Left lobe of liver (tissue), 2 donors: ENCODE data around the gene PRKAR1B. TPM values are rescaled to one million over a fixed set of nuclear protein-coding genes. Genes with fewer than 3 reads are reported as not detected.
"Not testable (repeated sequence)": the region's sequence is repeated elsewhere in the genome, so short reads cannot be mapped to it uniquely, and the experiment has no call there.

ENCODE experiments used
- ATAC-seq: fragments of 200-7000 bp; cut with Tn5 transposase; one replicate; pipeline ENCODE4 v1.9.1; 2020; ENCODE audit warnings: mild to moderate bottlenecking, moderate library complexity
- DNase-seq: peaks from one replicate; pipeline ENCODE4 v3.0.0-alpha.2; 2020; ENCODE audit warnings: low spot score
- total RNA-seq: library from RNA; stranded (reverse); gene quantifications from one replicate; pipeline ENCODE4 v1.2.1, GENCODE V29; 2021
- donor health status: DM: no; HTN: no; CAD: no; lungs with moderate emphysema.
- donor health status: DM: no; HTN: yes; CAD: no.

The PRKAR1B gene
- total RNA-seq, 1 donor from 2014 or later, result 7.0 TPM

DNA sequence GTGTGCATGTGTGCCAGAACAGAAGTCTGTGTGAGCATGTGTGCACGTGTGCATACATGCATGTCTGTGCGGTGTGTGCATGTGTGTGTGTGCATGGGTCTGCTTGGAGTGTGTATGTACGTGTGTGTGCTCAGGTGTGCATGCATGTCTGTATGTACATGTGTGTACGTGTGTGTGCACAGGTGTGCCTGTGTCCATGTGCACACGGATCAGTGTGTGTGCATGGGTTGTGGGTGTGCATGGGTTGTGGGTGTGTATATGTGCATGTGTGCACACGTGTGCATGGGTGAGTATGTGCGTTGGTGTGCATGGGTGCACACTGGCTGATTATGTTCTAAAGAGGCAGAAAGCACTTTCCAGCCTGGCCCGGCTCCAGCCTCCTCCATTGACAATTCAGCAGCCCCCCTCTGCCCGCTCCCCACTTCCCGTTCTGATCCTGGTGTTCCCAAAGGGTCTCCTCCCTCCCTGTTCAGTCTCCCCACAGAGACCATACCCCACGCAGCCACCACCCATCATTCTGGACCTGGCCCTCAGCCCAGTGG is 163.4 kb downstream of the PRKAR1B start:
- ATAC-seq (no peak), DNase-seq (no peak)

DNA sequence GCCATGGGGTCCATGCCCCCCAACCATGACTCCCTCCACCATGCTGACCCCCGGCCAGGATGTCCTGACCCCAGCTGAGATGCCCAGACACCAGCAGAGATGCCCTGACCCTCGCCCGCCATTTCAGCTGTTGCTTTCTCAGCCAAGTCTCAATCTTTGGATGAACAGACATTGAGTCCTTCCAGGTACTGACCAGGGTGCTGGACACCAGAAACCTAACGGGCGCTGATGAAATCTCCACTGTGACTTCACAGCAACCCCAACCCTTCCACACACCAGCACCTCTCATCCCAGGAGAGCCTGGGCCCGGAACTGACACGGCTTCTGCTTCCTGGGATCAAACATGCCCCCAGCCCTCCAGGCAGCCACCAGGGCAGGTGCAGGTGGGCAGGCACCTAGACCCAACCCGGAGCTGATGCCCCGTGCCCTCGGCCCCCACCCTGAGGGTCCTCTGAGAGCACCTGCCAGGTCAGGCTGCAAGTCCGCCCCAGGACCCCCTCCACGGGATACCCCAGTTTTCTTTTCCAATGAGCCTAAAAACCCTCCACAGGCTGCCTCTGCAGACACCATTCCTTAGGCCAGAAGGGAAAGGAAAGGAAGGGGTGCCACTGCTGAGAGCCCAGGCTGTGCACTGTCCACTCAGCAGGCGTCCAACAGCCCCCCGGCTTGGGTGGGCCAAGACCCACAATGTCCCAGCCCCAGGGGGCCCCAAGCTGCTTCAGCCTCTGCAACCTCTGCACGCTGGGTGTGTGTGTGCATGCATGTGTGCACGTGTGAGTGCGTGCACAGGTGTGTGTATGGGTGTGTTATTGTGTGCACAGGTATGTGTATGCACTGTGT is 164.1 kb downstream of the PRKAR1B start:
- no peak for DNase-seq
- no peak for ATAC-seq

DNA sequence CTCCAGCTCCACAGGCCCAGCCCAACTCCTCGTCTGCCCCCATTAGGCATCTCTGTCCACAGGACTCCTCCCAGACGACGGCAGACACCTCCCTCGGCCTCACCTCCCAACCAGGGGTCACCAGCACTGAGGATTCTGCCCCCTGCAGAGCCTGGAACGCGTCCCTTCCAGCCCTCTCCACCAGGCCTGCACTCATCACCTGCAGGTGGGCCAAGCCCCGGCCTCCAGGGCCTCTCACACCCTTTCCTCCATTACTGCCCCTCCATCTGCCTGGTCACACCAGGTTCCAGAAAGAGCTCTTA is 164.8 kb downstream of the PRKAR1B start:
- ATAC-seq, result no peak
- DNase-seq, result no peak

DNA sequence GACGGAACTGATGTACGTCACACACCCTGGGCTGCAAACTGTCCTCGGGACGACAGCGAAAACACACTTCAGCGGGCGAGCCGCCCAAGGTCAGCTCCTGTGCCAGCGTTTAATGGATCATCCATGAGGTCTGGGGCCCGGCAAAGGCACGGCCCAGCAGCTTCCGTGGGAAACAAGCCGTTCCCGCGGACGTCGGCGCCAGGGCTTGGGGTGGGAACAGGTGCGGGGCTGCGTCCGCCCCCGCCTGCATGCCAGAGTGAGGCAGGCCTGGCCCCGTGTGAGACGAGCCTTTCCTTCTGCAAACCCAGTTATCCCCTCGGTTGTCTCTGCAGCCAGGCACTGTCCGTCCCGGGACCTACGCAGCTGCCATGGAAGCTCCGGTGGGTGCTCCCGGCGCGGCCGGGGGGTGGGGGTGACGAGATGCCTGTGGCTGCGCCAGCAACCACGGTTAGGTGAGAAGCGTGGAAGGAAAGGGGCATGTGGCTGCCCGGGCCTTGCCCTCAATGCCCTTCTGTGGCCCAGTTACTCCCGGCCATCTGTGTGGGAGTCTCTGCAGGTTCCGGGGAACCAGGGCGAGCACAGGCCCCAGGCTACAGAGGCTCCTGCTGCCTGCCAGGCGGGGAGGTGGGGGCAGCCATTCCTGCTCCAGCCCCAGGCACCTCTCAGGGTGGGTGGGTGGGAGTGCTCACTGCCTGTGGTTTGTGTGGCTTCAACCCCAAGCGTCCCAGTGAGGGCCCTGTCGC is 165.3 kb downstream of the PRKAR1B start:
- DNase-seq, result peak; percentile 64
- ATAC-seq, result peak; percentile 71

DNA sequence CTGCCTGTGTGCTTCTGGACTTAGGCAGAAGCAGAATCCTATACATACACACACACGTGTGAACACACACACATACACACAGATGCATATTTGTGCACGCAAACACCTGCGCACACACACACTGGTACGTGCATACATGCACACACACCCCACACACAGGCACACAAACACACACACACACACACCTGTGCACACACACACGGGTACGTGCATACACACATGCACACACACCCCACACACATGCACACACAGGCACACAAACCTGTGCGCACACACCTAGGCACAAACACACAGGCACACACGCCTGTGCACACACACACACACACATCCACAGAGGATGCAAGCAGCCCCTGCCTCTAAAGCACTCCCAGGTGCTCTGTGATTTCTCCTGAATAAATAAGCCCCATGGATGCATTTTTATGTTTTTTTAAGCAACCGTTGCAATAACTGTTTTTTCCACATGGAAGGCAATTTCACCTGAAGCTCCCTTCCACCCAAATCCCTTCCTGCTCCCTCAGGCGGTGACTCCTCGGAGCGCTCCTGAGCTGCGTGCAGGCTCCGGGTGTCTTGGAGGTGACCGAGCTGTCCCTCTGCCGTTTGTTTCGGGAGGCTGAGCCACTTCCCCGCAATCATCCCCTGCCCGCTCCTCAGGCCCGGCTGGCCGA is 166.0 kb downstream of the PRKAR1B start:
- DNase-seq, result no peak
- ATAC-seq, result no peak

DNA sequence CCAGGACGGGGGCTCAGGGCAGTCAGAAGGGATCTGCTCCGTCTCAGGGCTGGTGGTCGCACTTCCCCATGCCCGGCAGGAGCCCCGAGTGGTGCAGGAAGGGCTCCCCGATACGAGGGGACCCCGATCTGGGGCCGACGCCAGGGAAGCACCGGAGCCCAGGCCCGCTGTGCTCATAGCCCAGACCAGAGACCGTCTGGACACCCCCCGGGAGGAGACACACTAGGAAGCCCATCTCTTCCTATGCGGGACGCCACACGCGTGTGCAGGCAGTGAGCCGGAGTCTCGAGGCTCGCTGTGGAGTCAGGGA is 167.7 kb downstream of the PRKAR1B start:
- no peak for DNase-seq
- ATAC-seq, result no peak

DNA sequence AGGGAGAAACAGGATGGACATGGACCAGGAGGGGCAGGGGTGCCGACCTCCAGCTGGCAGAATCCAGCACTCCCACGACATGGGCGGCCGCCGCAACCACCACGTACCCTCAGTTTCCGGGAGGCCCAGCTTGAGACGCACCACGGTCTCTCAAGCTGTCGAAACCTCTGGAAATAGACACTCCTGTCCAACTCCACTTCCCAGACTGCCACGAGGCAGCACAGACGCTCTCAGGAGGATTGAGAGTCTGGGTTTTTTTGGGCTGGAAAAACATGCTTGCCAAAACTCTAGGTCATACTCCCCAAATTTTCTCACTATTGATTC is 169.6 kb downstream of the PRKAR1B start:
- no peak for ATAC-seq
- DNase-seq, result no peak

DNA sequence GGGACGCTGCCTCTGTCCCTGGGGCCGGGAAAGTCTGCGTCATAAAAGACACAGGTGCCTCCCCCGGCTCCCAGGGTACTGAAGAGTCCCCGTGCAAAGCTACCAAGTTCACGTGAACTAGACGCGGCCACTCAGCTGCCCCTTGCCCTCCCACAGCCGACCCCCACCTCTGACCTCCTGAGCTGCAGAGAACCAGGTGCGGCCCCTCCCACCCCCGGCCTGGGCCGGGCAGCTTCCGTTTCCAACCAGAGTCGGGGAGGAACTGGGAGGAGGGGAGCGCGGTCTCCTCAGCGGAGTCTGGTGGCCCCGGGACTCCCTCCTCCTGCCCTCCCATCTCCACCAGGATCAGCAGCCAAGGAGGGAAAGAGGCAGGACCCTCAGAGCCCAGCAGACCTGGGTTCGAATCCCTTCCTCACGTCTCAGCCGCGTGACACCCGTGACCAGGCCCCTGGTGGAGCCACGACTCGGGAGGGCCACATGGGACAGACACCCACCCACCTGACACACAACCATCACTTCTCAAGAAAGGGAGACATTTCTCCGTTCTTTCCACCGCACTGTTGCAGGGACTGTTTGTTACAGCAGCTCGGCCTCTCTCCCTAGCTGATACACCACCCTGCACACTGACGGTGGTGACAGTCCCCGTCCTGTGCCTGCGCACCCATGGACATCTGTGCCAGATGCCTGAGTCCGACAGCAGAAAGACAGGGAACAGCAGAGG is 170.1 kb downstream of the PRKAR1B start:
- ATAC-seq (no peak), DNase-seq (no peak)

DNA sequence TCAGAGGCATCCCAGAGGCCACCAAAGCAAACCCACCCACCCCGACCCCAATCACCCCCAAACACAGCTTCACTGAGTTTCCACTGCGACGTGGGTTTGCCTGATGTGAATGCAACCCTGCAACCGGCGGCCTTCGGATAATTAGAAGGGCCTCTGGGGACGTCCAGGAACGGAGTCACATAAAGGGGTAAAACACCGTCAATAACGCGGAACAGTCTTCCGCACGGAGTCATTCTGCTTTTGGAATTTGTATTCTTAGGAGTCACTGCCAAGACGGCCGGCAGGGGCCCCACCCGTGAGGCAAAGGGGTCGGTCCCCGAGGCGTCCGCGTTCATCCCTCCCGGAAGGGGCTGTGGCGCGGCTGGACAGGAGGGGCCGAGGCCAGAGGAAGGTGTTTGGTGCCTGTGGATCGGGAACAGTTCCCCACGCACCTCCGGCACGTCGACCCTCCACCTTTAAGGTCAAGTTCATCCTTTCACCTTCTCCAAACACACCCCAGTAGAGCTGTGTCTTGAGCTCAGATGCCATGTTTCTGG is 170.7 kb downstream of the PRKAR1B start:
- ATAC-seq, result no peak
- no peak for DNase-seq

DNA sequence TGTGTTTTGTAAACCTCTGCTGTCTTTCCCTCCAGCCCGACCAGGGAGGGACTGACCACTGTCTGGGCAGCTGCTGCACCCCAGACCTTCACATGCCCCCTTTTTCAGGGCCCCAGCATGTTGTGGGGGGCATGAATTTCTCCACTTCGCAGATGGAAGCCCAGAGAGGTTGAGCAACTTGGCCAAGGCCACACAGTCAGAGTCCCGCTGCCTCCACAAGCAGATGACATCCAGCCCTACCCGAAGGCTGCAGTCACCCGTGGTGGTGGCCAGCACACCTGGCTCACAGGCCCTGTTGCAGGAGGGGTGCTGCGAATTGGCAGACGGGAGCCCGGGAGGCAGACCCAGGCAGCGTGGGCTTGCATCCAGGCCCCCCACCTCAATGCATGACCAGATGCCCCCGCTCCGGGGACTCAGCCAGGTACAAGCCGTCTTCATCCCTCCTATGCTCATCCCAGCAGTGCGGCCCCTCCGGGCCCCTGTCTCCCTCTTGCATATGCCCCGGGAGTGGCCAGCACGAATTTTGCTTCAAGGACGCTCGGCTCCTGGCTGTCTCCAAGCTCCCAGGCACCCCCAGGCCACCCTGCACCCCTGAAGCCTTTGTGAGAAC is 171.4 kb downstream of the PRKAR1B start:
- ATAC-seq (no peak), DNase-seq (no peak)

DNA sequence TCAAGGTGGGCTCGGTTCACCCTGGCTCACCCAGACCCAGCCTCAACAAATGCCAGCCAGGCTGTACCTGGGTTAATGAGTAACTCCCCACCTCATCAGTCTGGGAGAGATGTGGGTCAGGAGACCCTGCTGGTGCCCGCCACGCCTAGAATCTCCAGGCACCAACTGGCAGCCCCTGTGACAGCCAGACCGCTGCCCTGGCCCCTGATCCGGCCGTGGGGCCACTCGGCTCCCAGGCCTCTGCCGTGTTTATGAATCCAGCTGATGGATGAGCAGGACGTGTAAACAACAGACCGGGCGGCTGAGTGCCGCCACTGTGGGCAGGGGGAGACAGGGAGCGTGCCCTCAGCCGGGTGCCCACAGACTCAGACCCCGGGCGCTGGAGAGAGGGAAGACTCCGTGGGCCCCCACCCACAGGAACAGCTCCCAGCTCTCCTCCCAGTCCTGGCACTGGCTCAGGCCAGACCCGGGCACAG is 173.4 kb downstream of the PRKAR1B start:
- ATAC-seq, result peak; percentile 23
- DNase-seq, result no peak

DNA sequence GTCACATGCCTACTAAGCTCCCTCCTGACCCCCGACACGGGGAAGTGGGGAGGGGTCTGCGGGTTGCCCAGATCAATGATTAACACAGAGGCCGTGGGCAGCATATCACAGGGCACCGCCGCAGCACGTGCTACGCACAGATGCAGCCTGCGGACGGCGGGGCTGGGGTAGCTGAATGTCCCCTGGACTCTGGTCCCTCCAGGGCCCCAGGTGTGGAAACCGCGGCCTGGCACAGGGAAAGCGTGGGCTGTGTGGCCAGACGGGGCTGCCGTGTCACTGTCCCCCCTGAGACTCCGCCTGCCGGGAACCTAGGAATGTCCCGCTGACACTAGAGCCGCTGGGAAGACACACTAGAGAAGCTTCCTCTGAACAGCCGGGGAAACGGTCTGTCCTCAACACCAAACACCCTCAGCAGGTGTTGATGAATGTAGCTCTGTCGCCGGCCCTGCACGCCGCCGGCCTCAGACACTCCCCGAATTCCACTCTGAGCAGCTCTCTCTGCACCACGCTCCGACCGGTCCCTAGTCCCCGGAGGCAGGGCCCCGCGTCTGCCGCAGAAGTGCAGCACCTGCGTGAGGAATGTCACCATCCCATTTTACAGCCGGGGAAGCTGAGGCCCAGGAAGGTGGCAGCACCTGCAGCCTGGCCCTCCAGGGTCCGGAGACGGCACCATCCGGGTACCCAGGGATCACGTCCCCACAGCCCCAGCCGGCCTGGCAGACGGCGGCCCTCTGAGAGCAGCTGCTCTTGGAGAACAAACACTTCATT is 174.0 kb downstream of the PRKAR1B start:
- DNase-seq (no peak), ATAC-seq (peak; percentile 55)

DNA sequence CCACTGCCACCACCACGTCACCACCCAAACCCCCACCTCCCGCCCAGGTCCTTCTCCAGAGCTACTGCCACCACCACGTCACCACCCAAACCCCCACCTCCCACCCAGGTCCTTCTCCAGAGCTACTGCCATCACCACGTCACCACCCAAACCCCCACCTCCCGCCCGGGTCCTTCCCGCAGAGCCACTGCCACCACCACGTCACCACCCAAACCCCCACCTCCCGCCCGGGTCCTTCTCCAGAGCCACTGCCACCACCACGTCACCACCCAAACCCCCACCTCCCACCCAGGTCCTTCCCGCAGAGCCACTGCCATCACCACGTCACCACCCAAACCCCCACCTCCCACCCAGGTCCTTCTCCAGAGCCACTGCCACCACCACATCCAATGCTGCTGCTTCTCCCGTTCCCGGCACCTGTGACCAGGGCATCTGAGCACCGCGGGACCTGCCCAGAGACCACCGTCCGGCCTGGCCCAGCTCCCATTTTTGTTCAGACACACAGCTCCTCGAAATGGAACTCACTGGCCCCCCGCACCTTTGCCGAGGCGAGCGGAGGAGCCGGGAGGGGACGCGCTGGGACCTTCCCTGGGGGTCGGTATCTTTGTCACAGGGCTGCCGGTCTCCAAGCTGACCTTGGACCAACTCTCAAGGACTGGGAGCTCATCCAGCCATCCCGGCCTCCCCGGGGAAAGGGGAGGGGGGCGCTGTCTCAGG is 174.8 kb downstream of the PRKAR1B start:
- not testable (repeated sequence) for DNase-seq, ATAC-seq

DNA sequence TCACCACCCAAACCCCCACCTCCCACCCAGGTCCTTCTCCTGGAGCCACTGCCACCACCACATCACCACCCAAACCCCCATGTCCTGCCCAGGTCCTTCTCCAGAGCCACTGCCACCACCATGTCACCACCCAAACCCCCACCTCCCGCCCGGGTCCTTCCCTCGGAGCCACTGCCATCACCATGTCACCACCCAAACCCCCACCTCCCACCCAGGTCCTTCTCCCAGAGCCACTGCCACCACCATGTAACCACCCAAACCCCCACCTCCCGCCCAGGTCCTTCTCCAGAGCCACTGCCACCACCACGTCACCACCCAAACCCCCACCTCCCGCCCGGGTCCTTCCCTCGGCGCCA is 175.5 kb downstream of the PRKAR1B start:
- ATAC-seq, DNase-seq: not testable (repeated sequence)

DNA sequence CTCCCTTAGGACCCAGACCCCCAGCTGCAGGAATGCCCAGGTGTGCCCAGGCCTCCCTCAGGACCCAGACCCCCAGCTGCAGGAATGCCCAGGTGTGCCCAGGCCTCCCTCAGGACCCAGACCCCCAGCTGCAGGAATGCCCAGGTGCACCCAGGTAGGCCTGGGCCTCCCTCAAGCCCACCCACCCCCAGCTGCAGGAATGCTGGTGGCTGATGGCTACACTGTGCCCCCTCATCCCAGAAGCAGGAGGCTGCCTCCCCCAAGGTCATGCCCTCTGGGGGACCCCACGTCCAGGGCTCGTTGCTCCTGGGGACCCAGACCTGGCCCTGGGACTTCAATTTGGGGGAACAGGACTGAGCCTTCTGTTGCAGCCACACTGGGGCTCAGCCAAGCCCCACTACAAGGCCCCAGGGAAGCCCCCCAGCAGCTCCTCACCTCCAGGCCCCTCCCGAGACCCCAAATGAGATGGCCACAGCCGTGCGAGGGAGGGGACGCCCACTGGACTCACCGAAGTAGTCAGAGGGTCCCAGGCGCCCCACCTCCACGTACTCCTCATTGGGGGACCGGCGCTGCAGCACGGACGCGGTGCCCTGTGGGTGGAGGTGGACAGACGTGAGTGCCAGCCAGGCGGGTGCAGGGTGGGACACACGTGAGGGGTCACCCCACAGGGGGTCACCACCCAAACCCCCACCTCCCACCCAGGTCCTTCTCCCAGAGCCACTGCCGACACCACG is 176.0 kb downstream of the PRKAR1B start:
- DNase-seq (no peak), ATAC-seq (no peak)

DNA sequence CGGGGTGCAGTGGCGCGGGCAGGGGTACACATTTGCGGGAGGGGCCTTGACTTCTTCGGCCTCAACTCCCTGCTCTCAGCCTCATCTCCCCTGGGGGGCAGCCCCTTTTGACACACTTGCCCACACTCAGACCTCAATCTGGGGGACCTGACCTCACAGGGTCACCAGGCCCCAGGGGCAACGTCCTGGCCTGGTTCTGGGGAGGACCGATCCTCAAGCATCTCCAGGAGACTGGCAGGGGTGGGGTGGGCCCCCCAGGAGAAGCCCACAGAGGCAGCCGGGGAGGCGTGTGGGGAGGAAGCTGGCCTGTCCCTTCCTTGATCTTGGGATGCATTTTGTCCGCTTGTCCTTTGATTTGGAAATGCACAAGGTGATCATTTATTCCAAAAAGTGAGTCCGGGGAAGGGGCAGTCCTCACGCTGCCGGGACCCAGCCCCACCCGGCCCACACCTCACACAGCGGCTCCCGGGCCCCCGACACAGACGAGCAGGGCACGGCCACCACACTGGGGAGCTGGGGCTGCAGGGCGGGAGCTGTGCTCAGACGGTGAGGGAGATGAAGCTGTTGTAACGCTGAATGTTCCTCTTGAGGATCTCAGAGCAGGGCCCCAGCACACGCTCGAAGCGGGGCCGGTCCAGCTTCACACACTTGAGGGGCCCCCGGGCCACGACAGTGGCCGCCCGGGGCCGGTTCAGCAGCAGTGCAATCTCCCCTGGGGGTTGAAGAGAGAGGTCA is 177.0 kb downstream of the PRKAR1B start:
- no peak for DNase-seq
- no peak for ATAC-seq

DNA sequence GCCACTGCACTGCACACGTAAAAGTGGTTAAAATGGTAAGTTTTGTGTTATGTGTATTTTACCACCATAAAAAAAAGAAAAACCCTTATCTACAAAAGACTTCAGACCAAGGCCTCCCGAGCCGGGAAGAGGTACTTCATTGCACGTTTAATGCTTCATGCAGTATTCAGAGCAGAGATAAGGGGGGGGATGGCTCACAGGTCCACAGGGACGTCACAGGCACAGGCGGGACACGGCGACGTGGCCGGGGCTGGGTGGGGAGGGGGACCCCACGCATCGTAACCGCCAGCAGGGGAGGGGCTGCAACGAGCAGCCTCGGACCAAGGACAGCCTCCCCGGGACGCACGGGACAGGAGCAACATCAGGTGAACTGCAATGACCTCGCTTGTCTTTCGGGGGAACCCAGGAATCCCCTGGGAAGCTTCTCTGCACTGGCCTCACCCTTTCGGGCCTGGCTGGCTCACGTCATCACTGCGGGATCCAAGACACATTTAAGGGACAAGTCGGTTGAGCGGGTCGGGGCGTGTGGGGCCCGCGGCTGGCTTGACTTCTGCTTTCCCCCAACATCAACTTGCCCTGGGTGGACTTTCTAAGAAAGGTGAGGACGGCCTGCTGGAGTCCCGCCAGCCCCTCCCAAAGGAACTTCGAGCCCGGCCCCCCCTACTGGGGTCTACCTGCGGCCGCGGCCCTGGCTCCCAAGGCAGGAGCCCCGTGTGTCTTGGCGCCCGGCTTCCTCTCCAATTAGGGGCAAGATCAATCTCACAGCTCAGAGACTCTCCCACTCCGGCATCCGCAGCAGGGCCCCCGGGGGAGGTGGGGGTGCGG is 177.8 kb downstream of the PRKAR1B start:
- ATAC-seq (no peak), DNase-seq (no peak)
